ENCODE results near the gene SLC4A8.

The SLC4A8 gene

GRCh38 chr12:51390457-51390856 lies 34.2 kb upstream of the SLC4A8 start:
- no peak for TF ChIP-seq CTCF (conservative IDR thresholded peaks at IDR 0.05; ENCODE audit: low read depth, low read length)
- no peak overlapping the region for H3K4me3 ChIP-seq (ENCODE audit: low read length)
- no peak for DNase-seq (ENCODE audit: low read depth)

GRCh38 chr12:51390891-51391282 lies 33.7 kb upstream of the SLC4A8 start:
- H3K4me3 ChIP-seq (ENCODE audit: low read length) = peak overlapping the region; percentile 63
- DNase-seq (ENCODE audit: low read depth) = no peak
- TF ChIP-seq CTCF (conservative IDR thresholded peaks at IDR 0.05; ENCODE audit: low read depth, low read length) = no peak

- TF ChIP-seq CTCF (conservative IDR thresholded peaks at IDR 0.05; ENCODE audit: low read depth, low read length) = no peak
- H3K4me3 ChIP-seq (ENCODE audit: low read length) = peak within 1 kb of the TSS; percentile 63
- DNase-seq (ENCODE audit: low read depth) = no peak
These were observed 33.1 kb upstream of the SLC4A8 start, which contains the start of gene GALNT6 for GRCh38 chr12:51391283-51392123. Gene GALNT6, minus strand, starts transcription at chr12:51391406. Its CDS starts 11,625 bp downstream, at chr12:51379781.

- peak overlapping the region; percentile 63 for H3K4me3 ChIP-seq (ENCODE audit: low read length)
- no peak for TF ChIP-seq CTCF (conservative IDR thresholded peaks at IDR 0.05; ENCODE audit: low read depth, low read length)
- peak; percentile 43 for DNase-seq (ENCODE audit: low read depth)
These were observed 31.9 kb upstream of the SLC4A8 start for GRCh38 chr12:51392556-51393237.

GRCh38 chr12:51393676-51394545 lies 30.7 kb upstream of the SLC4A8 start:
- no peak for TF ChIP-seq CTCF (conservative IDR thresholded peaks at IDR 0.05; ENCODE audit: low read depth, low read length)
- peak; percentile 35 for DNase-seq (ENCODE audit: low read depth)
- H3K4me3 ChIP-seq (ENCODE audit: low read length) = no peak overlapping the region

- no peak for TF ChIP-seq CTCF (conservative IDR thresholded peaks at IDR 0.05; ENCODE audit: low read depth, low read length)
- no peak overlapping the region for H3K4me3 ChIP-seq (ENCODE audit: low read length)
- DNase-seq (ENCODE audit: low read depth) = no peak
These were observed 29.1 kb upstream of the SLC4A8 start for GRCh38 chr12:51395283-51396230.

All from retinal pigment epithelial cell (primary cell).